Measurements from ENCODE around the gene CBLB.

The CBLB gene

GRCh38 chr3:105618556-105618955 lies 250.3 kb downstream of the CBLB start:
- no peak for DNase-seq (ENCODE audit: low read depth)

- DNase-seq (ENCODE audit: low read depth), result no peak
These were observed 252.3 kb downstream of the CBLB start for GRCh38 chr3:105616374-105617121.

- no peak for DNase-seq (ENCODE audit: low read depth)
These were observed 253.0 kb downstream of the CBLB start for GRCh38 chr3:105615814-105616213.

GRCh38 chr3:105614288-105615030 lies 254.4 kb downstream of the CBLB start:
- no peak for DNase-seq (ENCODE audit: low read depth)

- no peak for DNase-seq (ENCODE audit: low read depth)
These were observed 255.7 kb downstream of the CBLB start for GRCh38 chr3:105613120-105613519.

- DNase-seq (ENCODE audit: low read depth), result no peak
These were observed 257.3 kb downstream of the CBLB start for GRCh38 chr3:105611304-105612192.

- no peak for DNase-seq (ENCODE audit: low read depth)
These were observed 258.3 kb downstream of the CBLB start for GRCh38 chr3:105610473-105610872.

GRCh38 chr3:105608623-105609022 lies 260.2 kb downstream of the CBLB start:
- DNase-seq (ENCODE audit: low read depth), result no peak

- DNase-seq (ENCODE audit: low read depth), result no peak
These were observed 262.8 kb downstream of the CBLB start for GRCh38 chr3:105606016-105606415.

Measured in stimulated activated CD8-positive, alpha-beta memory T cell treated with anti-CD3 and anti-CD28 coated beads, Interleukin-12 subunit alpha, Interleukin-12 subunit beta, amount 100 ng/mL, for 1 hour (primary cell).